Measurements from ENCODE around the gene WDR62. TPM values are rescaled to one million over a fixed set of nuclear protein-coding genes. Genes with fewer than 3 reads are reported as not detected.

WDR62 gene
- total and polyA plus RNA-seq, 12 donors: 1.6 to 33.7 (median 12.9) TPM

DNA sequence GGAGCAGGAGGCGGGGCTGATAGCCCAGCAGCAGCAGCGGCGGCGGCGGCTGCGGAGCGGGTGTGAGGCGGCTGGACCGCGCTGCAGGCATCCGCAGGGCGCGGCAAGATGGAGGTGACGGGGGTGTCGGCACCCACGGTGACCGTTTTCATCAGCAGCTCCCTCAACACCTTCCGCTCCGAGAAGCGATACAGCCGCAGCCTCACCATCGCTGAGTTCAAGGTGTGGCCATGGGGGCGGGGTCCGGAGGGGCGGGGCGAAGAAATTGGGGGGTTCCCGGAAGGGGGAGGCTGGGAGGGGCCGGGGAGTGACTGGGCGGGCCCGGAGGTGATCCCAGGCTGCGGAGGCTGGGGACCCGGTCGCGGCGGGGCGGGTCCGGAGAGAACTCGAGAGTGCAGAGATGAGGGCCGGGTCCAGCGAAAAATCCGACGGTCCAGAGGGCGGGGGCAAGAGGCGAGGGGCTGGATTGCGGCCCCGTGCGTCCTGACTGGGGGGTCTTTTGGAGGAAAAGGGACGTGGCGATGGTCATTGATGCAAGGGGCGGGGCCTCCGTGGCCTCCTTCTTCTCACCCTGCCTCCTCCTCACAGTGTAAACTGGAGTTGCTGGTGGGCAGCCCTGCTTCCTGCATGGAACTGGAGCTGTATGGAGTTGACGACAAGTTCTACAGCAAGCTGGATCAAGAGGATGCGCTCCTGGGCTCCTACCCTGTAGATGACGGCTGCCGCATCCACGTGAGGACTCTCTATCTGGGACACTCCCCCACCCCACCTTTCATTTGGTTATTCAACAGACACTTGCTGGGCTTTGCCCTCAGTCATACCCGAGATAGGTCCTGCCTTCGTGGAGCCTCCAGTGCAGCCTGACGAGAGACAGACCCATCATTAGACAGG lies 61.0 kb downstream of the WDR62 start, which contains the start of gene TBCB:
Gene TBCB (plus strand): TSS at position 16 of the 891 bp plus-strand sequence. CDS start 93 bp downstream, at position 109.
- H3K4me1 ChIP-seq: peaks cover 7 to 30% (median 24%) of the 10 kb centered on the region in 9 donors
- peak within 1 kb of the TSS; percentile 41 to 93 (median 89) for H3K27ac ChIP-seq
- no peaks in the 10 kb centered on the region for H3K27me3 ChIP-seq
- ATAC-seq (peak; percentile 34 to 70 (median 50)), DNase-seq (peak; percentile 83 to 87)
- H3K9me3 ChIP-seq: no peaks in the 10 kb centered on the region
- TF ChIP-seq, protein P1, sequence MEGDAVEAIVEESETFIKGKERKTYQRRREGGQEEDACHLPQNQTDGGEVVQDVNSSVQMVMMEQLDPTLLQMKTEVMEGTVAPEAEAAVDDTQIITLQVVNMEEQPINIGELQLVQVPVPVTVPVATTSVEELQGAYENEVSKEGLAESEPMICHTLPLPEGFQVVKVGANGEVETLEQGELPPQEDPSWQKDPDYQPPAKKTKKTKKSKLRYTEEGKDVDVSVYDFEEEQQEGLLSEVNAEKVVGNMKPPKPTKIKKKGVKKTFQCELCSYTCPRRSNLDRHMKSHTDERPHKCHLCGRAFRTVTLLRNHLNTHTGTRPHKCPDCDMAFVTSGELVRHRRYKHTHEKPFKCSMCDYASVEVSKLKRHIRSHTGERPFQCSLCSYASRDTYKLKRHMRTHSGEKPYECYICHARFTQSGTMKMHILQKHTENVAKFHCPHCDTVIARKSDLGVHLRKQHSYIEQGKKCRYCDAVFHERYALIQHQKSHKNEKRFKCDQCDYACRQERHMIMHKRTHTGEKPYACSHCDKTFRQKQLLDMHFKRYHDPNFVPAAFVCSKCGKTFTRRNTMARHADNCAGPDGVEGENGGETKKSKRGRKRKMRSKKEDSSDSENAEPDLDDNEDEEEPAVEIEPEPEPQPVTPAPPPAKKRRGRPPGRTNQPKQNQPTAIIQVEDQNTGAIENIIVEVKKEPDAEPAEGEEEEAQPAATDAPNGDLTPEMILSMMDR (IDR thresholded peaks at IDR 0.05): no peak
- H3K36me3 ChIP-seq: peaks cover 0 to 73% (median 18%) of the 10 kb centered on the region in 9 donors
- intact Hi-C loops (cut with DNase I): loop anchor here in 7 of 10 donors (1.0 to 10.0 kb wide), 6 partner anchors 51 to 121 kb away; partner anchors contain the start of genes THAP8 (in 4 of the 7), WDR62 (in 4 of the 7), SDHAF1 (in 1 of the 7) and ZNF146 (in 1 of the 7)
- peak within 1 kb of the TSS; percentile 71 to 90 (median 78) for H3K4me3 ChIP-seq
- 2 to 4% methylated on average over 43 to 59 of the region's 59 CpGs for WGBS, 2 donors

DNA sequence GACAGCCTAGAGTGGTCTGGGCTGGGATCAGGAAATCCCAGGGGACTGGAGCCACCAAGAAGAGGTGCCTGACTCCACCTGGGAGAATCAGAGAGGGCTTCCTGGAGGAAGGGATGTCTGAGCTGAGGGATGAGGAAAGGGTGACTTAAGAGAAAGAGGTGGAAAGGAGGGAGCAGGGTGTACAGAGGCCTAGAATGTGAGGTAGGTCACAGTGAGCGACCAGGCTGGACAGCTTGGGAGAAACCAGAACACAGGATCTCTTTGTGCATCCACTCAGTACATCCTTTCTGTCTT lies 61.6 kb downstream of the WDR62 start:
- Histone ChIP-seq H3K4me1 (peaks cover 7 to 30% (median 24%) of the 10 kb centered on the region in 9 donors), H3K27me3 (no peaks in the 10 kb centered on the region), H3K27ac (peak overlapping the region in 8 of 10 donors; percentile 84 to 93 (median 90)), H3K4me3 (peak overlapping the region in 9 of 10 donors; percentile 71 to 90 (median 76)), H3K36me3 (peaks cover 0 to 70% (median 18%) of the 10 kb centered on the region in 9 donors), H3K9me3 (no peaks in the 10 kb centered on the region)
- intact Hi-C loops (cut with DNase I): loop anchor here in 3 of 10 donors (10.0 kb wide), 3 partner anchors 51 to 121 kb away; partner anchors contain the start of genes SDHAF1 (in 1 of the 3), THAP8 (in 1 of the 3) and WDR62 (in 1 of the 3)
- DNase-seq (no peak), ATAC-seq (no peak)
- TF ChIP-seq, protein P1 (IDR thresholded peaks at IDR 0.05): no peak
- WGBS, 2 donors: 95 to 100% methylated on average over 1 of the region's 1 CpG

DNA sequence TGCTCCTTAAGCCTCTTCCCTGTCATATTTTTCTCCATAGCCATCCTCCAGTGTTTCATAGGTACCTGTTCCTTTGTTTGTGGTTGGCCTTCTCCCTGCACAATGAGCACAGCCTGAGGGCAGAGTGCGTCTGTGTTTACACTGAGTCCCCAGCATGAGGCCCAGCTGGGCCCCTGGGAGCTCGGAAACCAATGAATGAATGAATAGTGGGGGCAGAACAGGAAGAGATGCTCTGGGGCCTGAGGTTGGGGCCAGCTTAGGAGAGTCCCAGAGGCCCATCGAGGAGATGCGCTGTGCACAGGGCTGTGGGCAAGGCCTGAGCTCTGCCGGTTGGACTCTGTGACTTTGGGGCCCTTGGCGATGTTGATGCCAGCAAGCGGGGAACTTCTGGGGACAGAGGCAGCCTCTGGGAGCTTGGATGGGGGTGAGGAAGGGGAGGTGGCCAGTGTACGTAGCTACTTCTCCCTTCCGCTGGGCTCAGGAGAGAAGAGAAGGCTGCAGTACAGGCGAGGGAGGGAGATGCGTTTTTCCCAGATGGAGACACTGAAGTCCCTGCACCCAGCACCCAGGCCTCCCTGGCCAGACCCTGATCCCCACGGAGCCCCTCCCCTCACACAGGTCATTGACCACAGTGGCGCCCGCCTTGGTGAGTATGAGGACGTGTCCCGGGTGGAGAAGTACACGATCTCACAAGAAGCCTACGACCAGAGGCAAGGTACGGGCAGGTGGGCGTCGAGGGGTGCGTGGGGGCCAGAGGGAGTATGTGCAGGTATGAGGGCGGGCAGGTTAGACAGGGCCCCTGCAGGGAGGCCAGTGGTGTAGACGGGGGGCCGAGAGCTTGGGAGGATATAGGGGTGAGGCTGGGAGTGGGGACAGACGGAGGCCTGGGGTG lies 65.6 kb downstream of the WDR62 start:
- TF ChIP-seq, protein P1 (IDR thresholded peaks at IDR 0.05): no peak
- intact Hi-C loops (cut with DNase I): loop anchor here in 1 of 10 donors (10.0 kb wide), 1 partner anchor 186 kb away; the partner anchor contains the start of gene LRFN3
- 92% methylated on average over 26 of the region's 26 CpGs for WGBS, 2 donors
- Histone ChIP-seq H3K36me3 (peaks cover 0 to 87% (median 29%) of the 10 kb centered on the region in 9 donors), H3K27me3 (no peaks in the 10 kb centered on the region), H3K27ac (no peak overlapping the region), H3K9me3 (no peaks in the 10 kb centered on the region), H3K4me1 (peaks cover 2 to 19% (median 14%) of the 10 kb centered on the region in 9 donors), H3K4me3 (no peak overlapping the region)
- DNase-seq (no peak), ATAC-seq (no peak)

Measured in heart right ventricle (tissue), 16 donors.